GOT3 (cell line): ENCODE results near the gene TOMM7.
"Not testable (repeated sequence)": the region's sequence is repeated elsewhere in the genome, so short reads cannot be mapped to it uniquely, and the experiment has no call there.

Experiments
- DNase-seq: peaks from one replicate; lab custom pipeline; 2025; ENCODE audit warnings: mixed read lengths; lab: John Stamatoyannopoulos, UW

Gene TOMM7

GRCh38 chr7:22821702-22822485, 755 bp downstream of the TOMM7 start:
- no peak for DNase-seq

GRCh38 chr7:22819476-22819875, 3.2 kb downstream of the TOMM7 start:
- DNase-seq: no peak

DNA sequence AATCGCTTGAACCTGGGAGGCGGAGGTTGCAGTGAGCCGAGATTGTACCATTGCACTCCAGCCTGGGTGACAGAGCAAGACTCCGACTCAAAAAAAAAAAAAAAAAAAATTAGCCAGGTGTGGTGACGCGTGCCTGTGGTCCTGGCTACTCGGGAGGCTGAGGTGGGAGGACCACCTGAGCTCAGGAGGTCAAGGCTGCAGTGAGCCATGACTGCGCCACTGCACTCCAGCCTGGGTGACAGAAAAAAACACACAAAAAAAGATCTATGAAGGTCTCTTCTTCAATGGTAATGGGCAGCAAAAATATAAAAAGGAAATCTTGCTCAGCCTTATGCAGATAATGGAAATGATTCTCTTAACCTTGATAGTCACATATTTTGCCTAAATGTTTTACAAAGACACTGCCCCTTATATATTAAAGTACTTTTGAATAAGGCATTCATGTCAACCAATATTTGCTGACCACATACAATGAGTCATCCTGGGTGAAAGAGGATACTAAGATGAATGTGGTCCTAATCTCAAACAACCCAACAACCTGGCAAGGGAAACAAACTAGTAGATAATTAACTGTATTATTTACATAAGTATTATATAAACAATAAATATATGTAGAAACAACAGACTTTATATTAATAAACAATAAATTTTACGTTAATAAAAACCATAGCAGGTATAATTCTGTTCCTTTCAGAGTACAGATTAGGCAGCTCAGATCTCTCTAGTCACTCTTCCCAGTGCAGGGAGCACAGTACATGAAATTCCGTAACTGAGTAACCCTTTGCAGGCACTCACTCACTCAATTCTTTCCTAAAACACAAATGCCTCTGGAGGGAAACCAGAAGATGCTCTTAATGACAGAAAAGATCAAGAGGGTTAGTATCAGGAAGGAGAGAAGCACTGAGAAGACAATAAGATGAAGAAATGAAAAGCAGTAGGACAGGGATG, 8.1 kb downstream of the TOMM7 start:
- DNase-seq: no peak

GRCh38 chr7:22812353-22812752, 10.3 kb downstream of the TOMM7 start:
- no peak for DNase-seq

DNA sequence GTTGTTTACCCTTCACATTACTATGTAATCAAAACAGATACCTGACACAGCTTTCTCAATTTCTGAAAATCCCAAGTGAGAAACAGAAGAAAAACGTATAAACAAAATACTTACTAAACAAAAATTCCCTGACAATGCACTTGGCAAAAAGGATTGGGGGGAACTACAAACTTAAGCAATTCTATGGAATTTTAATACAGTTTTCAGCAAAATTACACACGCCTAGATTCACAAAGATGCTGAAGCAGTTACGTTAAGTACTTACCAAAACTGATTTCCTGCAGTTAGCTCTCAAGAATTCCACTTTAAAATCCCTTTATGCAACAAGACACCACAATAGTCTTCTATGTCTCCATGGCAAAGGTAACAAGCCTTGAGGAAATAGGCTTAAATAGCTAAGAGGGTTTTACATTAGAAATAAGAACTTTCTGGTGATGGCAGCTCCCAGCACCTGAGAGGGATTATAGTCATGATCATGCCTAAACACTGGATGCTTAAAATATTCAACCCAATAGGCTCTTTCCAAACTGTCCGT, 10.8 kb downstream of the TOMM7 start:
- DNase-seq: no peak

- DNase-seq: no peak
Observed at GRCh38 chr7:22810843-22811242, 11.8 kb downstream of the TOMM7 start.

DNA sequence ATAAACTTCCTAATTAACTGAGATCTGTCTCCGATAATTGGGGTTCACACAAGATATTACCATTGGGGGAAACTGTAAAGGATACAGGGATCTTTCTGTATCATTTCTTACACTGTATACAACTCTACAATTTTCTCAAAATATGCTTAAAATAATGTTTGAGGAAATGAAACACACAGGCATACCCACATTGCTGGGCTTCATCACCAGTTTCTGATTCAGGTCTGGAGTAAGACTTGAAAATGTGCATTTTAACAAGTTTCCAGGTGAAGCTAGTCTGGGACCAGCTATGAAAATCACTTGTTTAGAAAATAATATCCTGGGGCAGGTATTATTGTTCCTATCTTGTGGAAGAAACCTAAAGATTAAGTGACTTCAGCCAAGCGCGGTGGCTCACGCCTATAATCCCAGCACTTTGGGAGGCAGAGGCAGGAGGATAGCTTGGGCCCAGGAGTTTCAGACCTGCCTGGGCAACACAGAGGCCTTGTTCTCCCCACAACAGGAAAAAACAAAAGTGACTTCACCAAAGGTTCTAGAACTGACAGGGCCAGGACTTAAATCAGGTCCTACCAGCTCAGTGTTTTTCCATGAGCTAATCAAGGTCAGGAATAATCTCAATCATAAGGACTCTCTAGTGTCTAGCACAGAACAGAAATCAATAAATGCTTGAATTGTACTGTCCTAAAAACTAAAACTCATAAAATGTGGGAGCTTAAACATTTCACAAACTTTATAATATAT, 12.6 kb downstream of the TOMM7 start:
- DNase-seq: no peak

GRCh38 chr7:22808140-22808539, 14.5 kb downstream of the TOMM7 start:
- no peak for DNase-seq

DNA sequence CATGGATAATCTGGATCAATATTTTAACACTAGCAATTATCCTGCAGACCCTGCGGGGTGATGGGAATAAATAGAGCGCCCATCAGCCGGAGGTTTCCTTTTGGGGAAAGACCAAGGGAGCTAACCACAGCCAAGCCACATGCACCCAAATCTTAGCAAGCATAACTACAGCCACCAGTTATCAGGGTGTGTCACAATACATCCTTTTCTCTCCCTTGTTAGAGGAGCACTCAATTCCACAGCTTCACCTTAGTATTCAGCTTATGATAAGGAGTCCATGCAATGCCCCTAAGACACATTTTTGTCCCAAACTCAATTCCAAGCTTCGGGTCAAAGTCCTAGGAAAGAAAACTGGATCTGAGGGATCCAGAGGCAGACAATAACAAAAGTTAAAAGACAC, 15.9 kb downstream of the TOMM7 start:
- no peak for DNase-seq

DNA sequence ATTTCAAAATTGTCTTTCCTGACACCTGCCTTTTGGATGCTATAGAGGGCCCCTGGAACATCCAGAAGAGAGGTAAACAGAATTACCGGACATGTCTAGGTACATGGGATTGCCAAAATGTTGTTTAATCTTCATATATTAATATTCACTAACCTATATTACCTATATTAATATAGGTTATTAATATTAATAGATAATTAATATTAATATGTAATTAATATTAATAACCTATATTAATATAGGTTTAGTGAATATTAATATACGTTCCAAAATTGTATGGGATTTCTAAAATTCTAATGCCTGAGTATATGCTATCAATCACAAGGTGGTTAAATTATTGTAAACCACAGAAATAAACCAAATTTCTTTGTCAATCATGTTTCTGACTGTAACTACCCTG, 17.4 kb downstream of the TOMM7 start:
- no peak for DNase-seq

GRCh38 chr7:22802831-22803230, 19.8 kb downstream of the TOMM7 start:
- DNase-seq: not testable (repeated sequence)

DNA sequence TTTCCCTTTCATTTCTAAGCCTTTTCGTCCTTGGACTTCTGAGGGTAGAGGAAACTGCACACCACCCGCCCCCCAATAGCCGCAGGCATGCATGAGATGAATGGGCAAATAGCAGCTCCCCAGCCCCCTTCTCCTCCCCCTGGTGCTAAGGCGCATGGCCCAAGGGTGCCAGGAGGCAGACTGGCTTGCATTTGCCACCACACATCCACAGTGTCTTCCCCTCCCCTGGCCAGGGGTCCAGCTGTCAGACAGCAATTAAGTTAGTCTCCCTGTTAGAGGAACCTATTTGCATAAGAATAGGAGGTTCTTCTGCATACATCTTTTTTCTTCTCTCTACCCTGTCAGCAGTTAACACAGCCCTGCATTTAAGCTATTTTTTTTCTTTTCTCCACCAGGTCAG, 20.2 kb downstream of the TOMM7 start:
- no peak for DNase-seq

- DNase-seq: no peak
Observed at GRCh38 chr7:22801912-22802311, 20.7 kb downstream of the TOMM7 start.

DNA sequence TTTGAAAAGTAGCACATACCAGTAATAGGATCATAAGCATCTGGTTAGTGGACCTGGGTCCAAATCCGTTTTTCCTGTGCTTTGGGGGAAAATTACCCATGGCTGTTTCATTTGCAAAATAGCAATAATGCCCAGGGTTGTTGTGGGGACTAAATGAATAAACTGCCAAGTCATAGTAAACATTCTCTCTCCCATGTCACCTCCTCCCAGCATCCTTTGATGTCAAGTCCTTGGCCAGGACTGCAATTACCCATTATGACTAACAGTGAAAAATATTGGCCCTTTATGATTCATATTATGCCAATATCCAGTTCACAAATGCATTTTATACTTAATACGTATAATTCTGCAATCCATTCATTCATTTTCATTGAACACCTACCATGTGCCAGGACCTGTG, 23.0 kb downstream of the TOMM7 start:
- DNase-seq: no peak

DNA sequence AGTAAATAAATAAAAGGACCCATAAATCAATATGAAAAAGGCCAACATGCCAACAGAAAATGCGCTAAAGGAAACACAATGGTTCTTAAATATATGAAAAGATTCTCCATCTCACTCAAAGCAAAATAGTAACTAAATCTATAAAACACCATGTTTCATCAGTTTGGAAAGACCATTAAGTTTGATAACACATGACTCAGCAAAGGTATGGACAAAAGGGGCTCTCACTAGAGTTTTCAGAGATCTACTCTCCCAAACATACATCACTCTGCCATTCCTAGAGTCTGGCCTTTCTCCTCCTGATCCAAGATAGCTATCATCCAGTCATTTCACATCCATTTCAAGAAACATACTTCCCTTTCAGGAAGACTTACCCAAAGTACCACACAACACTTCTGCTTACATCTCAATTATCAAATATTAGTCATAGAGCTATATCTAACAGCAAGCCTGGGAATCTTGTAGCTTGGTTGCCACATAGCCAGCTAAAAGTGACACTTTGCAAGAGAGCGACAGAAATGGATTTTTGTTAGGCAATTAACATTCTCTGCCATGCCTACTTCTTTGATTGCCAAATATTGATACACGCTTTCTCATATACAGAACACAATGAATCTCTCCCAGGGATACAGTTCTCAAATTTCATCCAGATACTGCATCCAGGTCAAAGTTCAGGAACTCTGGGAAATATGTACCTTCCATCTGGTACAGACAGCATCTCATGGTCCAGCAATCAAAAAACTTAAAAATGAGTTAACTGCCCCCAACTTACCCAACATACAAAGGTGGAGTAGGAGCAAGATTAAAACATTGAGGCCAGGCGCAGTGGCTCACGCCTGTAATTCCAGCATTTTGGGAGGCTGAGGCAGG, 28.8 kb downstream of the TOMM7 start:
- no peak for DNase-seq

DNA sequence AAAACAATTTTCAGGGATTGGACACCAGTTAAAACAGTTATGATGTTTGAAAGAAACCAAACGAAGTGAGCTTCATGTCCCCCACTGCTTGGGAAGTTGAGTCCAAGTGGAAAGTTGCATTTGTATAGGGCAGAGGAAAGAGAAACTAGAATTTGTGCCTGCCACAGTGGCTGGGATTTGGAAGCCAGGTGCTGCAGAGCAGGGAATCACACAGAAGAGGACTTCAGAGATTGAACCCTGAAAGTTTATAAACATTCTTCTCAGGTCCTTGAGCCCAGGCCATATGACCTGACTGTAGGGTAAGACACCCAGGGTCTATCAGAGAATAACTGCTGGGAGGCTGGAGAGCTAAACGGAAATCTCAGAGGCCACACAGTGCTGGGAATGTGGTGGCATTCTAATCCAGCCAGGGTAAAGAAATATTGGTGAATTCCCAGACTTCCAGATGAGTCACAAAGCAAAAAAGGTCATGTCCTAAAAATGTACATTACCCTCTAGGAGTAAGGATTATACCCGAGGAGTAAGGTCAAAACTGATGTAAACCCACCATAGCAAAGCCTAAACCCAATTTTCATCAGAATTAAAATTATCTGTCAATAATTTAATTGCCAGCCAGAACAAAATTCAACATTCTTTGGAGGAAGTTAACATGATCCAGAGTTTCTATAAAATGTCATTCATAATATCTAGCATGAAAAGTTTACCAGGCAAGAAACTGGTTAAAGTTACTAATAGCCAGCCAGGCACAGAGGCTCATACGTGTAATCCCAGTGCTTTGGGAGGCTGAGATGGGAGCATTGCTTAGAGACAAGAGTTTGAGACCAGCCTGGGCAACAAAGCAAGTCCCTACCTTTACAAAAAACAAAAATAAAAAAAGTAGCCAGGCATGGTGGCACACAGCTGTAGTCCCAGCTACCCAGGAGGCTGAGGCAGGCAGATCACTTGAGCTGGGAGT, 31.2 kb downstream of the TOMM7 start:
- no peak for DNase-seq

DNA sequence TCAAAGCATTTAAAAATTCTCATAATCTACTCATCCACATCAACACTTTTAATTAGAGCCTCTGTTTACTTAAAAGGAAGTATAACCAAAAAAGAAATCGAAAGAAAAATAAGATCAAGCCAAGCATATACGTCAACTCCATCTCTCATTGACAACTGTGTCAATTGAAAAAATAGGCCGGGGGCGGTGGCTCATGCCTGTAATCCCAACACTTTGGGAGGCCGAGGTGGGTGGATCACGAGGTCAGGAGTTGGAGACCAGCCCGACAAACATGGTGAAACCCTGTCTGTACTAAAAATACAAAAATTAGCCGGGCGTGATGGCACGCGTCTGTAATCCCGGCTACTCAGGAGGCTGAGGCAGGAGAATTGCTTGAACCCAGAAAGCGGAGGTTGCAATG, 32.0 kb downstream of the TOMM7 start:
- not testable (repeated sequence) for DNase-seq

DNA sequence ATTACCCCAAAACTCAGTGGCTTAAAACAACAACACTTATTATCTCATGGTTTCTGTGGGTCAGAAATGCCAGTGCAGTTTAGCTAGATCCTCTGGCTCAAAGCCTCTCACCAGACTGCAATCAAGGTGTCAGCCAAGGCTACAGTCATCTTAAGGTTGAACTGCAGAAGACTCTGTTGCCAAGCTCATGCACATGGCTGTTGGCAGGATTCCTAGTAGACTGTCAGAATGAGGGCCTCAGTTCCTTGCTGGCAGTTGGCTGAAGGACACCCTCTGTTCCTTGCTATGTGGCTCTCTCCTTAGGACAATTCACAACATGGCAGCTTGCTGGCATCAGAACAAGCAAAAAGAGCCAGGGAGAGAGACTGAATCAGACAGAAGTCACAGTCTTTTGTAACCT, 34.7 kb downstream of the TOMM7 start:
- DNase-seq: no peak

GRCh38 chr7:22786290-22786932, 36.2 kb downstream of the TOMM7 start:
- DNase-seq: no peak
